ENCODE data around the gene PSG1. TPM values are rescaled to one million over a fixed set of nuclear protein-coding genes. Genes with fewer than 3 reads are reported as not detected.
A peak's percentile ranks its signal among the peaks of the same experiment; 100 is the strongest.
"Not testable (repeated sequence)": the region's sequence is repeated elsewhere in the genome, so short reads cannot be mapped to it uniquely, and the experiment has no call there.

The PSG1 gene
- total and polyA plus RNA-seq, 2 experiments from 2014 or later: not detected

DNA sequence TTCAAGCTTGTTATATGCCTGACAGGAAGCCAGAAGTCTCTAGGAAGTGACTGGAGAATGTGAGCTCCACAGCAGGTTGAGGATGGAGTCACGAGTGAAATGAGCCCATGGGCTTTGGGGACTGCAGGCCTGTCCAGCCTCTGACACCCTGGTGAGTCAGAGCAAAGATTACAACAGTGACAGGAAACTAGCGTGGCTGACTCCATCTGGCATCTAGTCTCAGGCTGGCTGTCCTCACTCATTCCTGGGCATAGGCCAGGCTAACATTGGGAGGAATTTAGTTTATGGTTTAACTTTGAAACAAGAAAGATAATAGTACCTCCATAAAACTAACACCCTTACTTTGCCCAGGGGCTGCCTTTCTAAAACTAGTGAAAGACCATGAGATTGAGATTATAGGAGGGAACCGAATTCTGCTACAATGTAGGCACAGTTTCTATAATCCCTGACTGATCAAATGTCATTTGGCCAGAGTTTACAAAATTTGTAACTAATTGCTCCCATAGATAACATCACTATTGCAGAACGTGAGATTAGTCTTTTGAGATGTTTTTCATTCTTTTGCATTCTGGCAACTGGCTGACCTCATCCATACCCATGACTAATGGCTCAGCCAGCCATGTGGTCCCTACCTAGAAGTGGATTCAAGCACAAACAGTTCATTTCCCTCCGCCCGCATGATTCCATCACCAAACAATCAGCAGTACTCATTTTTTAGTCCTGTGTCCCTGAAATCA, 28.4 kb downstream of the PSG1 start:
- Histone ChIP-seq H3K4me3 (no peak overlapping the region), H3K36me3 (no peaks in the 10 kb centered on the region), H3K9me3 (ENCODE audit: low read depth) (no peaks in the 10 kb centered on the region), H3K4me1 (ENCODE audit: low read depth) (no peaks in the 10 kb centered on the region), H3K27me3 (no peaks in the 10 kb centered on the region), H3K27ac (no peak overlapping the region)
- TF ChIP-seq, protein P1, sequence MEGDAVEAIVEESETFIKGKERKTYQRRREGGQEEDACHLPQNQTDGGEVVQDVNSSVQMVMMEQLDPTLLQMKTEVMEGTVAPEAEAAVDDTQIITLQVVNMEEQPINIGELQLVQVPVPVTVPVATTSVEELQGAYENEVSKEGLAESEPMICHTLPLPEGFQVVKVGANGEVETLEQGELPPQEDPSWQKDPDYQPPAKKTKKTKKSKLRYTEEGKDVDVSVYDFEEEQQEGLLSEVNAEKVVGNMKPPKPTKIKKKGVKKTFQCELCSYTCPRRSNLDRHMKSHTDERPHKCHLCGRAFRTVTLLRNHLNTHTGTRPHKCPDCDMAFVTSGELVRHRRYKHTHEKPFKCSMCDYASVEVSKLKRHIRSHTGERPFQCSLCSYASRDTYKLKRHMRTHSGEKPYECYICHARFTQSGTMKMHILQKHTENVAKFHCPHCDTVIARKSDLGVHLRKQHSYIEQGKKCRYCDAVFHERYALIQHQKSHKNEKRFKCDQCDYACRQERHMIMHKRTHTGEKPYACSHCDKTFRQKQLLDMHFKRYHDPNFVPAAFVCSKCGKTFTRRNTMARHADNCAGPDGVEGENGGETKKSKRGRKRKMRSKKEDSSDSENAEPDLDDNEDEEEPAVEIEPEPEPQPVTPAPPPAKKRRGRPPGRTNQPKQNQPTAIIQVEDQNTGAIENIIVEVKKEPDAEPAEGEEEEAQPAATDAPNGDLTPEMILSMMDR (IDR thresholded peaks at IDR 0.05; ENCODE audit: low read depth, low read length): no peak
- peak in 1 of 2 donors; percentile 73 for DNase-seq (ENCODE audit: low read depth in 1 of 2, low spot score in 1 of 2)

DNA sequence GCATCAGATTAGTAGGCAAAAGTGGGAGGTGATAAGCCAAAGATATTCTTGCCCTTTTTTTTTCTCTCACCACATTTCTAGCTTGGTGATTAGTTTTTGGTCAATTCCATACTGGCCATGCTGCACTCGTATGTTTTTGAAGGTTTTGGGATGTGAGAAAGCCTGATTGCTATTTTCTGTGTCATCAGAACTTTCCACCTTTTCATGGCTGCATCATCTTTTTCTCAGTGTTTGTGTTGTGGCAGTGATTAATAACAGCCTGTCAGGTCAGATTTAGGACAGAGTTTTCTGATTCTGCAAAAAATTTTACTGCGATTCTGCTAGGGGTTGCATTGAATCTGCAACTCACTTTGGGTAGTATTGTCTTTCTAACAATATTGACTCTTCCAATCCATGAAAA, 32.9 kb downstream of the PSG1 start:
- DNase-seq (ENCODE audit: low read depth in 1 of 2, low spot score in 1 of 2): no peak
- Histone ChIP-seq H3K27ac (no peak overlapping the region), H3K36me3 (no peaks in the 10 kb centered on the region), H3K9me3 (ENCODE audit: low read depth) (no peaks in the 10 kb centered on the region), H3K4me1 (ENCODE audit: low read depth) (no peaks in the 10 kb centered on the region), H3K4me3 (no peak overlapping the region), H3K27me3 (no peaks in the 10 kb centered on the region)
- TF ChIP-seq, protein P1 (IDR thresholded peaks at IDR 0.05; ENCODE audit: low read depth, low read length): no peak

DNA sequence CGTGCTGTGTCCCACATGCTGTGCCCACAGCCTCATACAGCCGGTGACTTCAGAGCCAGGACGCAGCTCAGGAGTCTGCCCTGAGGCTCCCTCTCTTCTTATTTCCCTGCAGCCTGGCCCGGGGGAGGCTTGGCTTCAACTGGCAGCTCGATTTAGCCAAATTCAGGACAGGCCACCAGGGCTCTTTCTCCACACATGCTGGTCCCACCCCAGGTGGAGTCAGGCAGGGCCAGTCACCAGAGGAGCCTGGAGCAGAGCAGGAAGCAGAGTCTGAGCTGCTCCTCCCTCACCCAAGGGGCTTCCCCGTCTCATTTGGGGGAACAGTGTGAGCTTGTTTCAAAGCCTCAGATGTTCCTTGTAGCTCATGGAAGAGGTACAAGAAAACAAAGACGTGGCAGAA, 35.9 kb downstream of the PSG1 start:
- not testable (repeated sequence) for H3K9me3 ChIP-seq (ENCODE audit: low read depth)

DNA sequence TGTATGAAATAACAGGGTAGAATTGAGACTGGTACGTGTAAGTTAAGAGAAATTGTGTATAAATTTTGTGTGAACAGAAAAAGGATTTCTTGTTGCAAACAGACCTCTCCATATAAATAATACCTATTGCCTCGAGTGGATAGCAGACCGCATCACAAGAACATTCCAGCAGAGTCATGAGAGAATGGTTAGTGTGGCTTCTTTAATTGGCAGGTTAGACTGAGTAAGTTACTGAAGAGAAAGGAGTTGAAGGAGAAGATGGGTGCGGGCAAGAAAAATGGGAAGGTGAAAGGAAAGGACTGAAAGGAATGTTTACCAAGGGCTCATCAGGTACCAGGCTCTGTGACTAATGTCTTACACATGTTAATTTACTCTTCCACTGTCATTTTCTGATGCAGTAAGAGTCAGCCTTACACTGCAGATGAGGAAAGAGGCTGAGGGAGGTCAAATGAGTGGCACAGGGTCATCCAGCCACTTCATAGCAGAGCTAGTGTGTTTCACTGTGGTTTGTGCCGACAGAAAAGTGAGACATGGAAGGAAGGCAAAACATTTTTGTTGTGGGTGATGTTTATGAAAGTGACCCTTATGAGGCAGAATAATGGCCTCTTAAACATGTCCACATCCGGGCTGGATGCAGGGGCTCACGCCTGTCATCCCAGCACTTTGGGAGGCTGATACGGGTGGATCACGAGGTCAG, 46.6 kb downstream of the PSG1 start:
- not testable (repeated sequence) for H3K27me3 ChIP-seq; H3K9me3 ChIP-seq (ENCODE audit: low read depth); DNase-seq (ENCODE audit: low read depth in 1 of 2, low spot score in 1 of 2); H3K4me3 ChIP-seq; H3K27ac ChIP-seq; H3K36me3 ChIP-seq; H3K4me1 ChIP-seq (ENCODE audit: low read depth)

More for the DNA sequence above, 35.9 kb downstream of the PSG1 start:
- H3K4me1 ChIP-seq (ENCODE audit: low read depth); H3K27ac ChIP-seq; H3K36me3 ChIP-seq; H3K27me3 ChIP-seq; H3K4me3 ChIP-seq; DNase-seq (ENCODE audit: low read depth in 1 of 2, low spot score in 1 of 2): not testable (repeated sequence)

DNA sequence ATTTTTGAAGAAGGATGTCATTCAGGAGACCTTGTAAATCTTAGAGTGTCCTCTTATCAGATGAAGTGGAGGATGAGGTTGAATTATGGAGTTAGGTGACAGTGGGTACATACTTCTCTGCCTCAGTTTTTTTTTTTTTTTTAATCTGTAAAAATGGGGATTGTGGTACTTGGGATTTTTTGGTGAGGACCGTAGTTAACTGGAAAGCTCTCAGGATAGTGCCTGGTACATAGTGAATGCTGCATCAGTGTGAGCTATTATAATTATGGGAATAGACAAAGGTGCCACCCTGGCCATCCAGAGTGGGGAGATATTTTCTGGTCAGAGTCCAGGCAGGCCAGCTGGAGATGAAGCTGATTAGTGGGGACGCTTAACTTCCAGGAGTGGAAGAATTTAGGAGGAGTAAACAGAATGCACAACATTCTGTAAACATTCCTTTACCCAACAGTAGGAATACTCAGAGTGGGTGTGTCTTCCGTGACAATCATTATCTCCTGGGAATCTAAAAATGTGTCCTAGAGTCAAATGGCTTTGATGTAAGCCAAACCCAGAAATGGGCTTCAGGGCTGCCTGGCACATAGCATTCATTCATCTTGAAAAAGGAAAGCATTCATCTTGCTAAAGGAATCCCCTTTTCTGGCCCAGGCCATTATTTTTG, 47.4 kb downstream of the PSG1 start:
- H3K4me1 ChIP-seq (ENCODE audit: low read depth); H3K27ac ChIP-seq; DNase-seq (ENCODE audit: low read depth in 1 of 2, low spot score in 1 of 2); H3K27me3 ChIP-seq; H3K4me3 ChIP-seq; H3K9me3 ChIP-seq (ENCODE audit: low read depth); H3K36me3 ChIP-seq: not testable (repeated sequence)

DNA sequence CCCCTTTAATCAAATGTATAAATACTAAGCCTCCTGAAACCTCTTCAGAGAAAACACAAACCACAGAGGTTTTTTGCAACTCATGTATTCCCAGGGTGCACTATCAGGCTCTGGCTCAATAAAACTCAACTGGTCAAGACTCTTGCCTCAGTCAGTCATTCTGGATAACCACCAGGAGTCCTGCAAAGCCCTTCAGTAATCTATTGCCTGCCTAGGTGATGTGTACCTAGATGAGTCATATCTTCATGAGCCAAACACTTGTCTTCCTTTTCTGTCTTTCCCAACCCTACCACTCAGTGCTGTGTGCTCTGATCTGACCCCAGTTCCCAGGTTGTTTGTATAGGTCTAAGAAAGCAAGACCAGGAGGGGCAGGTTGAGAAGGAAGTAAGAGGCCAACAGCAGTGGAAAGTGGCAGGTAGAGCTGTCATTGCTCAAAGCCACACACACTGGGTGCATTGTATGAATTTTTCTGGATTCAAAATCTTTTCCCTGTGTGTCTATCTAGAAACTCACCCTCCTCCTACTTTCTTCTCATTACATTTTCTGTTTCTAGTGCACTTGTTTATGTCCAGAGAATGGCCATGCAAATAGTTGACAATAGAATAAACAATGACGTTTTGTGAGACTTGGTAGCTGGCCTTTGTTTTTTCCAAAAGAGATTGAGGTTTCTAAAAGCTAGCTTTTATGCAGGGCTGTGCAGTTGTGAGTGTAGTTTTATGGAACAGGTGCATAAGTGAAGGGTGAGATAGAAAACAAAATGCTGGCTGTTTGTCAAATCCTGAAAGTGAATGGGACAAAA, 48.1 kb downstream of the PSG1 start:
- H3K9me3 ChIP-seq (ENCODE audit: low read depth): no peaks in the 10 kb centered on the region
- TF ChIP-seq, protein P1 (IDR thresholded peaks at IDR 0.05; ENCODE audit: low read depth, low read length): no peak
- H3K4me1 ChIP-seq (ENCODE audit: low read depth): no peaks in the 10 kb centered on the region
- H3K36me3 ChIP-seq: no peaks in the 10 kb centered on the region
- H3K27me3 ChIP-seq: no peaks in the 10 kb centered on the region
- no peak overlapping the region for H3K27ac ChIP-seq
- no peak overlapping the region for H3K4me3 ChIP-seq
- no peak for DNase-seq (ENCODE audit: low read depth in 1 of 2, low spot score in 1 of 2)

DNA sequence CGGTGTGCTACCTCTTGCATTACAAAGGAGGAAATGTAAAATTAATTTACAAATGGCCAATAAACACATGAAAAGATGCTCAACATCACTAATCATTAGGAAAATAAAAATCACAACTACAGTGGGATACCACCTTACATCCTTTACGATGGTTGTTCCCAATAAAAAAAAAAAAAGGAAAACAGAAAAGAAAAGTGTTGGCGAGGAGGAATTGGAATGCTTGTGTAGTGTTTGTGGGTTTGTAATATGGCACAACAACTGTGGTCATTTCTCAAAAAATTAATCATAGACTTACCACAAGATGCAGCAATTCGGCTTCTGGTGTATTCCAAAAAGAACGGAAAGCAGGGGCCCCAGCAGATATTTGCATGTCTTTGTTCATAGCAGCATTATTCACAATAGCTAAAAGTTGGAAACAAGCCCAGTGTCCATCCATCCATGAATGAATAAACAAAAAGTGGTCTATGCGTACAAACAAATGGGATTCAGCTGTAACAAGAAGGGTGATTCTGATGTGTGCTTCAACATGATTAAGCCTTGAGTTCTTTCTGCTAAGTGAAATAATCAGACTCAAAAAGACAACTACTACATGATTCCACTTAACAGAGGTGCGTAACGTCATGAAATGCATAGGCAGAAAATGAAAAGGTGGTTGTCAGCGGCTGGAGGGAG, 58.1 kb downstream of the PSG1 start:
- H3K9me3 ChIP-seq (ENCODE audit: low read depth); H3K4me3 ChIP-seq; H3K36me3 ChIP-seq; H3K27me3 ChIP-seq; H3K27ac ChIP-seq; H3K4me1 ChIP-seq (ENCODE audit: low read depth): not testable (repeated sequence)
- peak in 1 of 2 donors; percentile 3 for DNase-seq (ENCODE audit: low read depth in 1 of 2, low spot score in 1 of 2)

DNA sequence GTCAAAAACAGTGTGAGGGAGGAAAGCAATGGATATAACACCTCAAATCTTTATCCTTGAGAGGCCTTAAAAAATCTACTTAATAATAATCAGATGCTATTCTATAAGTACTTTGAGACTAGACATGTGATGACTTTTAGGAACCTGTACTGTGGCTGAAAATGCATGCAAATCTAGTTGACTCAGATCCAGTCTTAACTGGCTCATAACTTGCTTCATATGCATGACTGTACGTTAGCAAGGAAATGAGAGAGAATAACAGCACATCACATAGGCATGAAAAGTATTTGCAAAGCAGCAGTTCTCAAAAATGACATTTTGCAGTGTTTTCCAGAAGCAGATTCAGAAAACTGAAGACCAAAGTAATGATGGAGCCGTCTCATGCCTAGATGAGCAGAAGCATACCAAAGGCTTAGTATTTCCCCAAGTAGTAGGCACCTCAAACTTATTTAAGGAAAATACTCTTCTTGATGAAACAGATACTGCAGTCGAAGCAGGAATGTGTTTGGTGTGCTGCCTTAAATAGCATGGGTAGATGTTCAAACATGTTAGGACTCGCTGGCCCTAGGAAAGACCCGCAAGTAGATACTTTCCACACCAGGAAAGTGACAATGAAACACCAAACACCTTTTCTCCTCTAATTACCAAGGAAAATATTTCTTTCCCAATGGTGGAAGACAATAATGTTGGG, 59.4 kb downstream of the PSG1 start:
- not testable (repeated sequence) for H3K27me3 ChIP-seq; H3K4me1 ChIP-seq (ENCODE audit: low read depth); H3K9me3 ChIP-seq (ENCODE audit: low read depth); H3K27ac ChIP-seq; H3K4me3 ChIP-seq; H3K36me3 ChIP-seq
- DNase-seq (ENCODE audit: low read depth in 1 of 2, low spot score in 1 of 2): peak in 1 of 2 donors; percentile 53

Measured in cardiac muscle cell (in vitro differentiated cells and primary cell).